ENCODE results near the gene SRRM3.
"Not testable (repeated sequence)": the region's sequence is repeated elsewhere in the genome, so short reads cannot be mapped to it uniquely, and the experiment has no call there.

SRRM3 gene

GRCh38 chr7:76151932-76152331, 49.8 kb upstream of the SRRM3 start:
- CTCF ChIA-PET = no interaction called here
- POLR2A ChIA-PET = no interaction called here
- TF ChIP-seq ZBTB49 (tag by site-specific recombination; IDR thresholded peaks at IDR 0.05; ENCODE audit: low read depth) (no peak), ZNF223 (tag by site-specific recombination; IDR thresholded peaks at IDR 0.05) (no peak), ZNF624 (tag by site-specific recombination; IDR thresholded peaks at IDR 0.05) (no peak)
- Histone ChIP-seq H3K27ac (ENCODE audit: extremely low read depth, low read depth, low read length) (no peak overlapping the region), H3K4me3 (ENCODE audit: low read depth, low read length) (no peak overlapping the region), H3K4me1 (ENCODE audit: control insufficient read depth, insufficient read depth, low read length) (no peaks in the 10 kb centered on the region), H3K36me3 (ENCODE audit: control insufficient read depth in 2 of 2, insufficient read depth in 1 of 2, low read length in 2 of 2) (no peaks in the 10 kb centered on the region), H3K9me3 (ENCODE audit: control insufficient read depth, insufficient read depth, low read depth, low read length) (no peaks in the 10 kb centered on the region)

- H3K9me3 ChIP-seq (ENCODE audit: control insufficient read depth, insufficient read depth, low read depth, low read length); H3K4me3 ChIP-seq (ENCODE audit: low read depth, low read length); CTCF ChIA-PET; POLR2A ChIA-PET; H3K27ac ChIP-seq (ENCODE audit: extremely low read depth, low read depth, low read length); H3K36me3 ChIP-seq (ENCODE audit: control insufficient read depth in 2 of 2, insufficient read depth in 1 of 2, low read length in 2 of 2); H3K4me1 ChIP-seq (ENCODE audit: control insufficient read depth, insufficient read depth, low read length): not testable (repeated sequence)
Measured at GRCh38 chr7:76153571-76154230, 48.0 kb upstream of the SRRM3 start.

DNA sequence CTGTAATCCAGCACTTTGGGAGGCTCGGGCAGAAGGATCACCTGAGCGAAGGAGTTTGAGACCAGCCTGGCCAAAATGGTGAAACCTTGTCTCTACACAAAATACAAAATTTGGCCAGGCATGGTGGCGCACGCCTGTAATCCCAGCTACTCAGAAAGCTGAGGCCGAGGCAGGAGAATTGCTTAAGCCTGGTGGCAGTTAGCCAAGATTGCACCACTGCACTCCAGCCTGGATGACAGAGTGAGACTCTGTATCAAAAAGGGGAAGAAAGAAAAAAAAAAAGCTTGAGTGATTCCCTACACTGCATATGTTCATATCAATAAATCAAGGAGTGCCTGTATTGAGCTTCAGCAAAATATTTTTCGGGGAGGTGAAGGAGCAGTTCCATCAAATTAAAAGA, 45.8 kb upstream of the SRRM3 start:
- CTCF ChIA-PET = no interaction called here
- POLR2A ChIA-PET = interaction anchor here (0.5 to 1.4 kb wide), 3 partner anchors 11 to 108 kb away, joined by 3 to 5 read pairs (median 4); partner anchors contain the start of genes MDH2 and STYXL1
- H3K27ac ChIP-seq (ENCODE audit: extremely low read depth, low read depth, low read length) = no peak overlapping the region

DNA sequence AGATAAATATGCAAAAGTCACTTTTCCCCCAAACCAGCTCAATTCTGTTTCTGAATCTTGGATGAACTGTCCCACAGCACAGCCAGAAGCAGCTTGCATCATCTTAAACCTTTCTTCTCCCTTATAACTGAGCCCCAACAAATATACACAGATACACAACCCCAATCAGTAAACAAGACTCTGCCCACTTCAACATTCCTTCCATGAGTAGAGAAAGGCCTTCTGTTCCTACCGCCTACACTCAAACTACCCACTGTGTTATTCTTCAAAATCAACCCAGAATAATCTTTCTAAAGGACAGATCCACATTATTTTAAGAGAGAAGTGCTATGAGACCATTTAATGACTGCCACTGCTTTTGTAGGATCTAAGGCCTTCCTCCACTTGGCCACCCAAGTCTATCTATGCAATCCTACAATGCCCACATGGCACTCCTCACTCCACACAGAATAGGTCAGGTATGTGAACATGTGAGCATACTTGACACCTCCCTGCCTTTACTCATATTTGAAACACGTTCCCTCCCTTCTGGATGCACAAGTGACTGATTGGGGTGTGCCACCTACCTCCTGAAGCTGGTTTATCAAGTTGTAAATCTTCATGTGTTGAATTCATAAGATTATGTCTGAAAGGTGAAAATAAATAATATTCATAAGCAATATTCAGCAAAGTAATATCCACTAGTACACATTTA, 44.6 kb upstream of the SRRM3 start:
- POLR2A ChIA-PET = interaction anchor here (1.0 to 1.4 kb wide), 2 partner anchors 9 to 109 kb away, joined by 3 to 4 read pairs; partner anchors contain the start of genes MDH2 and STYXL1
- CTCF ChIA-PET; H3K4me1 ChIP-seq (ENCODE audit: control insufficient read depth, insufficient read depth, low read length); H3K4me3 ChIP-seq (ENCODE audit: low read depth, low read length); H3K27ac ChIP-seq (ENCODE audit: extremely low read depth, low read depth, low read length); H3K9me3 ChIP-seq (ENCODE audit: control insufficient read depth, insufficient read depth, low read depth, low read length); H3K36me3 ChIP-seq (ENCODE audit: control insufficient read depth in 2 of 2, insufficient read depth in 1 of 2, low read length in 2 of 2): not testable (repeated sequence)
- TF ChIP-seq EGR2 (tag by site-specific recombination; IDR thresholded peaks at IDR 0.05; ENCODE audit: low read depth) (0 out of 2 replicates have a peak, but pooled peaks have one; percentile 32), ZFHX2 (tag by site-specific recombination; conservative IDR thresholded peaks at IDR 0.05) (peak; percentile 42)

More for the DNA sequence above, 45.8 kb upstream of the SRRM3 start:
- no peaks in the 10 kb centered on the region for H3K36me3 ChIP-seq (ENCODE audit: control insufficient read depth in 2 of 2, insufficient read depth in 1 of 2, low read length in 2 of 2)
- no peak overlapping the region for H3K4me3 ChIP-seq (ENCODE audit: low read depth, low read length)
- TF ChIP-seq SALL2 (tag by site-specific recombination; IDR thresholded peaks at IDR 0.05; ENCODE audit: borderline replicate concordance) (no peak), ZNF776 (tag by site-specific recombination; IDR thresholded peaks at IDR 0.05; ENCODE audit: borderline replicate concordance) (no peak)
- TF ChIP-seq, protein P1, sequence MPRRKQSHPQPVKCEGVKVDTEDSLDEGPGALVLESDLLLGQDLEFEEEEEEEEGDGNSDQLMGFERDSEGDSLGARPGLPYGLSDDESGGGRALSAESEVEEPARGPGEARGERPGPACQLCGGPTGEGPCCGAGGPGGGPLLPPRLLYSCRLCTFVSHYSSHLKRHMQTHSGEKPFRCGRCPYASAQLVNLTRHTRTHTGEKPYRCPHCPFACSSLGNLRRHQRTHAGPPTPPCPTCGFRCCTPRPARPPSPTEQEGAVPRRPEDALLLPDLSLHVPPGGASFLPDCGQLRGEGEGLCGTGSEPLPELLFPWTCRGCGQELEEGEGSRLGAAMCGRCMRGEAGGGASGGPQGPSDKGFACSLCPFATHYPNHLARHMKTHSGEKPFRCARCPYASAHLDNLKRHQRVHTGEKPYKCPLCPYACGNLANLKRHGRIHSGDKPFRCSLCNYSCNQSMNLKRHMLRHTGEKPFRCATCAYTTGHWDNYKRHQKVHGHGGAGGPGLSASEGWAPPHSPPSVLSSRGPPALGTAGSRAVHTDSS (tag by site-specific recombination; IDR thresholded peaks at IDR 0.05) = no peak
- H3K4me1 ChIP-seq (ENCODE audit: control insufficient read depth, insufficient read depth, low read length) = no peaks in the 10 kb centered on the region
- H3K9me3 ChIP-seq (ENCODE audit: control insufficient read depth, insufficient read depth, low read depth, low read length) = no peaks in the 10 kb centered on the region

DNA sequence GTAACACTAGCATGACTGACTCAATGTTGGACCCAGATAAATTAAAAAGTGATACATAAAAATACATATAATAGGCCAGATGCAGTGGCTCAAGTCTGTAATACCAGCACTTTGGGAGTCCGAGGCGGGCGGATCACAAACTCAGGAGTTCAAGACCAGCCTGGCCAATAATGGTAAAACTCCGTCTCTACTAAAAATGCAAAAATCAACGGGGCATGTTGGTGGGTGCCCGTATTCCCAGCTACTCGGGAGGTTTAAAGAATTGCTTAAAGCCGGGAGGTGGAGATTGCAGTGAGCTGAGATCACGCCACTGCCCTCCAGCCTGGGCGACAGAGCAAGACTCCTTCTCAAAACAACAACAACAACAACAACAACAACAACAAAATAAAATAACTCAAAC, 43.3 kb upstream of the SRRM3 start:
- H3K9me3 ChIP-seq (ENCODE audit: control insufficient read depth, insufficient read depth, low read depth, low read length); CTCF ChIA-PET; H3K4me3 ChIP-seq (ENCODE audit: low read depth, low read length); POLR2A ChIA-PET; H3K36me3 ChIP-seq (ENCODE audit: control insufficient read depth in 2 of 2, insufficient read depth in 1 of 2, low read length in 2 of 2); H3K27ac ChIP-seq (ENCODE audit: extremely low read depth, low read depth, low read length); H3K4me1 ChIP-seq (ENCODE audit: control insufficient read depth, insufficient read depth, low read length): not testable (repeated sequence)

DNA sequence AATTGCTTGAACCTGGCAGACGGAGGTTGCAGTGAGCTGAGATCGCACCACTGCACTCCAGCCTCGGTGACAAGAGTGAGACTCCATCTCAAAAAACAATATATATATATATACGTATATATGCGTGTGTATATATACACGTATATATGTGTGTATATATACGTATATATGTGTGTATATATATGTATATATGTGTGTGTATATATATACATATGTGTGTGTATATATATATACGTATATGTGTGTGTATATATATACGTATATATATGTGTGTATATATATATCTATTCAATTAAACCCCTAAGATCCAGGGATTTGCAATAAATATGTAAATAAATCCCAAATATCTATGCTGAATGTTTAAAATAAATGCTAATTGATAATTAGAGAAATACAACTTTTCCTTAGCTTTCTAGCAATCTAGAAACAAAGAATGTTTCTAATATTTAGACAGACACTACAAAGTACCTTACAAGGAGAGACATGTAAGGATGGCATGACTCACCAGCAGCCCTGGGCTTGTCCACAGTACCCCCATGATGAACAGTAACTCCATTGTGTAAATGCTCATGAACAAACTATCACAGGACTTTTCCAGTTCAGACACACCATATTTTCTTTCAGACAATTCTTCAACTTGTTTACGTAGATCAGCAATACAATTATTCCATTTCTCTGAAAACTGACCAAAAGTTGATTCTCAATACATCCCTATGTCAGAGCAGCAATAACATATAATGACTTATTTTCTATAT, 39.1 kb upstream of the SRRM3 start:
- H3K4me3 ChIP-seq (ENCODE audit: low read depth, low read length); POLR2A ChIA-PET: not testable (repeated sequence)

DNA sequence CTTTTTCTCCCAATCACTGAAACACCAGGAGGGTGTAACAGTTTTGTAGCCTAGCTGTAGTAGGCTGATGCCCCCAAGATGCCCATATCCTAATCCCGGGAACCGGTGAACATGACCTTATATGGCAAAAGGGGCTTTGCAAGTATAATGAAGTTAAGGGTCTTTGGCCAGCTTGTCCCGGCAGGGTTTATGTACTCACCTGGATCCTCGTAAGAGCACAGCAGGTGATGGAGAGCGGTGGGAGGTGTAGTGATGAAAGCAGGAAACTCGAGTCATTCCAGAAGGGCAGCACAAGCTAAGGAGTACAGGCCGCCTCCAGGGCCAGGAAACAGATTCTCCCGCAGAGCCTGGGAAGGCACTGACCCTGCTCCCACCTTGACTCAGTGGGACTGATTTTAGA, 37.9 kb upstream of the SRRM3 start:
- H3K27ac ChIP-seq (ENCODE audit: extremely low read depth, low read depth, low read length); H3K4me1 ChIP-seq (ENCODE audit: control insufficient read depth, insufficient read depth, low read length); H3K36me3 ChIP-seq (ENCODE audit: control insufficient read depth in 2 of 2, insufficient read depth in 1 of 2, low read length in 2 of 2); H3K4me3 ChIP-seq (ENCODE audit: low read depth, low read length); POLR2A ChIA-PET; H3K9me3 ChIP-seq (ENCODE audit: control insufficient read depth, insufficient read depth, low read depth, low read length): not testable (repeated sequence)
- CTCF ChIA-PET = interaction anchor here (1.4 kb wide), 1 partner anchor 150 kb away, joined by 3 read pairs; no protein-coding TSS in a partner anchor

More for the DNA sequence above, 39.1 kb upstream of the SRRM3 start:
- H3K27ac ChIP-seq (ENCODE audit: extremely low read depth, low read depth, low read length); H3K9me3 ChIP-seq (ENCODE audit: control insufficient read depth, insufficient read depth, low read depth, low read length); H3K36me3 ChIP-seq (ENCODE audit: control insufficient read depth in 2 of 2, insufficient read depth in 1 of 2, low read length in 2 of 2); H3K4me1 ChIP-seq (ENCODE audit: control insufficient read depth, insufficient read depth, low read length): not testable (repeated sequence)
- CTCF ChIA-PET = interaction anchor here (0.6 to 1.4 kb wide), 2 partner anchors 151 to 299 kb away, joined by 3 to 4 read pairs; no protein-coding TSS in a partner anchor

Data from HEK293 (cell line).